ENCODE data around the gene PAQR4.

DNA sequence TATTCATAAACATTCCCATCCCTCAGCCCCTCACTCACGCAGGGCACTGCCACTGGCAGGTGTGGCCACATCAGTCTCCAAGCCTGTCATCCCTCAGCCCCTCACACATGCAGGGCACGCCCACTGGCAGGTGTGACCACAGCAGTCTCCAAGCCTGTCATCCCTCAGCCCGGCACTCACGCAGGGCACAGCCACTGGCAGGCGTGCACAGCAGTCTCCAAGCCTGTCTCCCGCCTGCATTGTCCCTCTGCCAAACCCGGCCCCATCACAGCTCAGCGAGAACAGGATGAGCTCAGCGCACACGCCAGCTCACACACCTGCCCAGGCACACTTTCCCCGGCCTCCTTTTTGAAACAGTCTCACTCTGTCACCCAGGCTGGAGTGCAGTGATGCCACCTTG, 16.5 kb upstream of the PAQR4 start:
- TF ChIP-seq, protein P1, sequence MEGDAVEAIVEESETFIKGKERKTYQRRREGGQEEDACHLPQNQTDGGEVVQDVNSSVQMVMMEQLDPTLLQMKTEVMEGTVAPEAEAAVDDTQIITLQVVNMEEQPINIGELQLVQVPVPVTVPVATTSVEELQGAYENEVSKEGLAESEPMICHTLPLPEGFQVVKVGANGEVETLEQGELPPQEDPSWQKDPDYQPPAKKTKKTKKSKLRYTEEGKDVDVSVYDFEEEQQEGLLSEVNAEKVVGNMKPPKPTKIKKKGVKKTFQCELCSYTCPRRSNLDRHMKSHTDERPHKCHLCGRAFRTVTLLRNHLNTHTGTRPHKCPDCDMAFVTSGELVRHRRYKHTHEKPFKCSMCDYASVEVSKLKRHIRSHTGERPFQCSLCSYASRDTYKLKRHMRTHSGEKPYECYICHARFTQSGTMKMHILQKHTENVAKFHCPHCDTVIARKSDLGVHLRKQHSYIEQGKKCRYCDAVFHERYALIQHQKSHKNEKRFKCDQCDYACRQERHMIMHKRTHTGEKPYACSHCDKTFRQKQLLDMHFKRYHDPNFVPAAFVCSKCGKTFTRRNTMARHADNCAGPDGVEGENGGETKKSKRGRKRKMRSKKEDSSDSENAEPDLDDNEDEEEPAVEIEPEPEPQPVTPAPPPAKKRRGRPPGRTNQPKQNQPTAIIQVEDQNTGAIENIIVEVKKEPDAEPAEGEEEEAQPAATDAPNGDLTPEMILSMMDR (IDR thresholded peaks at IDR 0.05) = no peak
- TF ChIP-seq EP300 (IDR thresholded peaks at IDR 0.05) (no peak), POLR2A (IDR thresholded peaks at IDR 0.05) (no peak)

Measured in gastroesophageal sphincter (tissue), 3 donors.